HCT116 (cell line): Measurements from ENCODE around the gene MTRFR. TPM values are rescaled to one million over a fixed set of nuclear protein-coding genes. Genes with fewer than 3 reads are reported as not detected.

Experiments used
- ATAC-seq: fragments of 200-7000 bp; cut with Tn5 transposase; 2 replicates; pipeline ENCODE4 v1.9.1; 2020; ENCODE audit warnings: mild to moderate bottlenecking, moderate library complexity
- BruUV-seq: library from RNA; stranded (reverse); fragments of 400-500 nt; replicated peaks from 2 replicates; lab custom pipeline; 2021; lab: Mats Ljungman, UMichigan
- CTCF ChIA-PET: fragments of 300-600 bp; sonication (Branson Sonifier 250); formaldehyde crosslinking; loops from one replicate; lab custom pipeline; 2021; ENCODE audit warnings: antibody characterized with exemption; lab: Charles Lee
- POLR2A ChIA-PET: fragments of 300-600, 350-600 bp; sonication (Branson Sonifier 250); formaldehyde crosslinking; loops from one replicate; lab custom pipeline; 2021; ENCODE audit warnings: antibody characterized with exemption; lab: Charles Lee
- RAD21 ChIA-PET, 2 experiments: fragments of 300-600 bp; sonication (Branson Sonifier 250); formaldehyde crosslinking; loops; one replicate each; lab custom pipeline; 2023; ENCODE audit warnings: low total read pairs in 2 of 2; ENCODE audit not compliant: uncharacterized antibody in 2 of 2, unreplicated experiment in 2 of 2, low non-redundant PET in 1 of 2; lab: Charles Lee
- DNase-seq: peaks from one replicate; pipeline ENCODE4 v3.0.0-alpha.2; 2010; ENCODE audit warnings: low read depth, low spot score
- H2AFZ ChIP-seq: fragments of 200-600 bp; shearing (Covaris generic), sonication (generic); 2 replicates; pipeline ENCODE4 v1.6.1; 2017; ENCODE audit warnings: low read depth, mixed run types, mixed read lengths, antibody characterized with exemption, low read length; ENCODE audit not compliant: poor library complexity, severe bottlenecking
- H3K27ac ChIP-seq: 2 replicates; pipeline ENCODE4 v1.5.1; 2012; ENCODE audit warnings: low read depth, low read length
- H3K27me3 ChIP-seq: fragments of 200-600 bp; sonication (generic); 2 replicates; pipeline ENCODE4 v1.6.1; 2016; ENCODE audit warnings: mixed run types, low read length, mixed read lengths; ENCODE audit not compliant: insufficient read depth
- H3K36me3 ChIP-seq, 2 experiments: fragments of 200-500 bp in 1 of 2; fragments of 200-600 bp in 1 of 2; sonication (Bioruptor generic) in 1 of 2; sonication (generic) in 1 of 2; 2 replicates each; pipeline versions ENCODE4 v1.5.1 to v1.6.1; 2014 to 2016; ENCODE audit warnings: low read length in 2 of 2, inconsistent platforms in 1 of 2, mixed read lengths in 1 of 2, mixed run types in 1 of 2; ENCODE audit not compliant: insufficient read depth in 2 of 2, control insufficient read depth in 1 of 2
- H3K4me1 ChIP-seq, 2 experiments: fragments of 200-600 bp in 1 of 2; sonication (generic) in 1 of 2; 2 replicates each; pipeline versions ENCODE4 v1.5.1 to v1.6.1; 2012 to 2017; ENCODE audit warnings: low read length in 2 of 2, inconsistent platforms in 1 of 2, mild to moderate bottlenecking in 1 of 2, mixed read lengths in 1 of 2, mixed run types in 1 of 2, moderate library complexity in 1 of 2; ENCODE audit not compliant: insufficient read depth in 2 of 2, control insufficient read depth in 1 of 2
- H3K4me2 ChIP-seq: fragments of 200-600 bp; sonication (generic); 2 replicates; pipeline ENCODE4 v1.6.1; 2017; ENCODE audit warnings: mixed run types, low read length, mixed read lengths
- H3K4me3 ChIP-seq, 2 experiments: fragments of 200-600 bp in 1 of 2; sonication (generic) in 1 of 2; replicated peaks in 1 of 2; 2 replicates each; pipeline ENCODE4 v1.5.1; 2011 to 2016; ENCODE audit warnings: low read length in 2 of 2, control low read depth in 1 of 2, low read depth in 1 of 2, mild to moderate bottlenecking in 1 of 2, mixed read lengths in 1 of 2, mixed run types in 1 of 2
- H3K79me2 ChIP-seq: fragments of 200-600 bp; sonication (generic); 2 replicates; pipeline ENCODE4 v1.6.1; 2017; ENCODE audit warnings: mild to moderate bottlenecking, mixed run types, low read length, moderate library complexity, mixed read lengths; ENCODE audit not compliant: insufficient read depth
- H3K9ac ChIP-seq: fragments of 200-600 bp; sonication (generic); 2 replicates; pipeline ENCODE4 v1.6.1; 2016; ENCODE audit warnings: low read length, mixed read lengths
- H3K9me2 ChIP-seq: fragments of 200-600 bp; sonication (generic), shearing (Covaris generic); 2 replicates; pipeline ENCODE4 v1.6.1; 2017; ENCODE audit warnings: mixed run types, mild to moderate bottlenecking, moderate library complexity; ENCODE audit not compliant: insufficient read depth
- H3K9me3 ChIP-seq, 2 experiments: fragments of 200-500 bp in 1 of 2; fragments of 200-600 bp in 1 of 2; sonication (Bioruptor generic) in 1 of 2; sonication (generic) in 1 of 2; 2 replicates each; pipeline ENCODE4 v1.6.1; 2014 to 2017; ENCODE audit warnings: low read length in 2 of 2, mixed read lengths in 2 of 2, inconsistent platforms in 1 of 2, low read depth in 1 of 2, mild to moderate bottlenecking in 1 of 2, mixed run types in 1 of 2, moderate library complexity in 1 of 2; ENCODE audit not compliant: control insufficient read depth in 1 of 2, insufficient read depth in 1 of 2
- H4K20me1 ChIP-seq: fragments of 200-600 bp; sonication (generic), shearing (Covaris generic); 2 replicates; pipeline ENCODE4 v1.6.1; 2017; ENCODE audit warnings: mixed run types, mild to moderate bottlenecking, moderate library complexity; ENCODE audit not compliant: insufficient read depth
- ATF3 ChIP-seq: IDR thresholded peaks from 2 replicates; pipeline ENCODE4 v1.6.1; 2012
- CTCF ChIP-seq, 3 experiments: fragments of 200-600 bp in 1 of 3; sonication (generic) in 1 of 3; IDR thresholded peaks in 2 of 3; conservative IDR thresholded peaks in 1 of 3; 2 replicates each; pipeline ENCODE4 v1.5.1; 2012 to 2017; ENCODE audit warnings: low read depth in 2 of 3, low read length in 2 of 3, antibody characterized with exemption in 1 of 3, borderline replicate concordance in 1 of 3, control low read depth in 1 of 3, mild to moderate bottlenecking in 1 of 3, mixed read lengths in 1 of 3, mixed run types in 1 of 3, moderate library complexity in 1 of 3; ENCODE audit not compliant: insufficient read depth in 1 of 3
- EZH2 ChIP-seq: fragments of 200-600 bp; sonication (generic); IDR thresholded peaks from 2 replicates; pipeline ENCODE4 v1.6.1; 2017; ENCODE audit warnings: antibody characterized with exemption, mixed run types
- FOSL1 ChIP-seq: IDR thresholded peaks from 2 replicates; pipeline ENCODE4 v1.6.1; 2012; ENCODE audit warnings: low read depth
- JUND ChIP-seq: IDR thresholded peaks from 2 replicates; pipeline ENCODE4 v1.6.1; 2012
- MAX ChIP-seq: IDR thresholded peaks from 2 replicates; pipeline ENCODE4 v1.6.1; 2012
- POLR2A ChIP-seq: IDR thresholded peaks from 2 replicates; pipeline ENCODE4 v1.7.0; 2011; ENCODE audit warnings: borderline replicate concordance; ENCODE audit not compliant: insufficient read depth, insufficient read length; ENCODE audit errors: extremely low read depth
- POLR2AphosphoS5 ChIP-seq: IDR thresholded peaks from 2 replicates; pipeline ENCODE4 v1.6.1; 2011; ENCODE audit warnings: mild to moderate bottlenecking, low read depth, low read length, moderate library complexity
- REST ChIP-seq: IDR thresholded peaks from 2 replicates; pipeline ENCODE4 v1.6.1; 2012; ENCODE audit warnings: low read depth
- SIN3A ChIP-seq: IDR thresholded peaks from 2 replicates; pipeline ENCODE4 v1.6.1; 2012; ENCODE audit warnings: low read depth
- SRF ChIP-seq: IDR thresholded peaks from 2 replicates; pipeline ENCODE4 v1.6.1; 2012; ENCODE audit warnings: low read depth
- ZBTB33 ChIP-seq: IDR thresholded peaks from 2 replicates; pipeline ENCODE4 v1.6.1; 2011; ENCODE audit warnings: mild to moderate bottlenecking, low read length, moderate library complexity; ENCODE audit not compliant: insufficient replicate concordance; ENCODE audit errors: extremely low read depth
- ZNF274 ChIP-seq: fragments of 200-500 bp; sonication (Bioruptor generic); IDR thresholded peaks from 2 replicates; pipeline ENCODE4 v1.6.1; 2014; ENCODE audit warnings: mild to moderate bottlenecking, low read depth, low read length, inconsistent platforms
- intact Hi-C: fragments of 100-400 bp; cut with micrococcal nuclease; formaldehyde crosslinking; loops from 2 replicates; pipeline ENCODE4 v1.10.0; 2022
- total RNA-seq: library from RNA; stranded (reverse); gene quantifications from one replicate; pipeline ENCODE4 v1.2.1, GENCODE V29; 2021; ENCODE audit not compliant: unreplicated experiment

MTRFR gene
- total RNA-seq, 1 experiment from 2014 or later: 27.0 TPM

- no peaks in the 10 kb centered on the region for H3K27me3 ChIP-seq
- ChIA-PET CTCF (no interaction called here), RAD21 (no interaction called here), POLR2A (no interaction called here)
- no peaks in the 10 kb centered on the region for H4K20me1 ChIP-seq
- ATAC-seq: no peak
- no peaks in the 10 kb centered on the region for H3K9me3 ChIP-seq
- intact Hi-C loops: no loop called here
- H3K4me3 ChIP-seq: no peak overlapping the region
- peaks cover 9% of the 10 kb centered on the region for H3K79me2 ChIP-seq
- H3K9ac ChIP-seq: no peak overlapping the region
- H3K9me2 ChIP-seq: no peaks in the 10 kb centered on the region
- no peak overlapping the region for H2AFZ ChIP-seq
- no TSS peak for BruUV-seq
- H3K4me1 ChIP-seq: no peaks in the 10 kb centered on the region
- TF ChIP-seq POLR2A: no peak
- no peak for TF ChIP-seq ATF3
- no peak for TF ChIP-seq MAX
- no peak for TF ChIP-seq ZNF274
- no peak for TF ChIP-seq JUND
- TF ChIP-seq CTCF (IDR thresholded peaks at IDR 0.05 in 2 of 3, conservative IDR thresholded peaks at IDR 0.05 in 1 of 3; ENCODE audit: borderline replicate concordance in 1 of 3, insufficient read depth in 1 of 3, low read depth in 2 of 3, low read length in 2 of 3): no peak
- TF ChIP-seq EZH2: no peak
- no peak for TF ChIP-seq POLR2AphosphoS5
- no peak for TF ChIP-seq SIN3A
- DNase-seq: no peak
- H3K36me3 ChIP-seq: peaks cover 44 to 62% of the 10 kb centered on the region in 2 experiments
- H3K27ac ChIP-seq: no peak overlapping the region
- H3K4me2 ChIP-seq: no peak overlapping the region
Observed at GRCh38 chr12:123305136-123305535, 71.9 kb downstream of the MTRFR start.

- Histone ChIP-seq H3K27me3 (no peaks in the 10 kb centered on the region), H3K4me1 (no peaks in the 10 kb centered on the region), H3K36me3 (peaks cover 50 to 71% of the 10 kb centered on the region in 2 experiments), H3K4me3 (no peak overlapping the region), H3K4me2 (no peak overlapping the region), H3K9me2 (no peaks in the 10 kb centered on the region), H3K79me2 (peaks cover 9% of the 10 kb centered on the region), H2AFZ (no peak overlapping the region), H3K9ac (no peak overlapping the region), H3K27ac (no peak overlapping the region), H3K9me3 (no peaks in the 10 kb centered on the region), H4K20me1 (no peaks in the 10 kb centered on the region)
- intact Hi-C loops: no loop called here
- no TSS peak for BruUV-seq
- ATAC-seq (no peak), DNase-seq (no peak)
- CTCF ChIA-PET: no interaction called here
- POLR2A ChIA-PET: no interaction called here
- RAD21 ChIA-PET: no interaction called here
- TF ChIP-seq MAX (no peak), FOSL1 (no peak), EZH2 (no peak), ZBTB33 (no peak), SRF (no peak), SIN3A (no peak), REST (no peak)
Observed at GRCh38 chr12:123306200-123306599, 73.0 kb downstream of the MTRFR start.
